HCT116 (cell line): ENCODE measurements around the gene ASAP2. TPM values are rescaled to one million over a fixed set of nuclear protein-coding genes. Genes with fewer than 3 reads are reported as not detected.
A peak's percentile ranks its signal among the peaks of the same experiment; 100 is the strongest.

Source experiments
- ATAC-seq: fragments of 200-7000 bp; cut with Tn5 transposase; 2 replicates; pipeline ENCODE4 v1.9.1; 2020; ENCODE audit warnings: mild to moderate bottlenecking, moderate library complexity
- BruUV-seq: library from RNA; stranded (reverse); fragments of 400-500 nt; replicated peaks from 2 replicates; lab custom pipeline; 2021; lab: Mats Ljungman, UMichigan
- CTCF ChIA-PET: fragments of 300-600 bp; sonication (Branson Sonifier 250); formaldehyde crosslinking; loops from one replicate; lab custom pipeline; 2021; ENCODE audit warnings: antibody characterized with exemption; lab: Charles Lee
- POLR2A ChIA-PET: fragments of 300-600, 350-600 bp; sonication (Branson Sonifier 250); formaldehyde crosslinking; loops from one replicate; lab custom pipeline; 2021; ENCODE audit warnings: antibody characterized with exemption; lab: Charles Lee
- RAD21 ChIA-PET, 2 experiments: fragments of 300-600 bp; sonication (Branson Sonifier 250); formaldehyde crosslinking; loops; one replicate each; lab custom pipeline; 2023; ENCODE audit warnings: low total read pairs in 2 of 2; ENCODE audit not compliant: uncharacterized antibody in 2 of 2, unreplicated experiment in 2 of 2, low non-redundant PET in 1 of 2; lab: Charles Lee
- DNase-seq: peaks from one replicate; pipeline ENCODE4 v3.0.0-alpha.2; 2010; ENCODE audit warnings: low read depth, low spot score
- H2AFZ ChIP-seq: fragments of 200-600 bp; shearing (Covaris generic), sonication (generic); 2 replicates; pipeline ENCODE4 v1.6.1; 2017; ENCODE audit warnings: low read depth, mixed run types, mixed read lengths, antibody characterized with exemption, low read length; ENCODE audit not compliant: poor library complexity, severe bottlenecking
- H3K27ac ChIP-seq: 2 replicates; pipeline ENCODE4 v1.5.1; 2012; ENCODE audit warnings: low read depth, low read length
- H3K27me3 ChIP-seq: fragments of 200-600 bp; sonication (generic); 2 replicates; pipeline ENCODE4 v1.6.1; 2016; ENCODE audit warnings: mixed run types, low read length, mixed read lengths; ENCODE audit not compliant: insufficient read depth
- H3K36me3 ChIP-seq, 2 experiments: fragments of 200-500 bp in 1 of 2; fragments of 200-600 bp in 1 of 2; sonication (Bioruptor generic) in 1 of 2; sonication (generic) in 1 of 2; 2 replicates each; pipeline versions ENCODE4 v1.5.1 to v1.6.1; 2014 to 2016; ENCODE audit warnings: low read length in 2 of 2, inconsistent platforms in 1 of 2, mixed read lengths in 1 of 2, mixed run types in 1 of 2; ENCODE audit not compliant: insufficient read depth in 2 of 2, control insufficient read depth in 1 of 2
- H3K4me1 ChIP-seq, 2 experiments: fragments of 200-600 bp in 1 of 2; sonication (generic) in 1 of 2; 2 replicates each; pipeline versions ENCODE4 v1.5.1 to v1.6.1; 2012 to 2017; ENCODE audit warnings: low read length in 2 of 2, inconsistent platforms in 1 of 2, mild to moderate bottlenecking in 1 of 2, mixed read lengths in 1 of 2, mixed run types in 1 of 2, moderate library complexity in 1 of 2; ENCODE audit not compliant: insufficient read depth in 2 of 2, control insufficient read depth in 1 of 2
- H3K4me2 ChIP-seq: fragments of 200-600 bp; sonication (generic); 2 replicates; pipeline ENCODE4 v1.6.1; 2017; ENCODE audit warnings: mixed run types, low read length, mixed read lengths
- H3K4me3 ChIP-seq, 2 experiments: fragments of 200-600 bp in 1 of 2; sonication (generic) in 1 of 2; replicated peaks in 1 of 2; 2 replicates each; pipeline ENCODE4 v1.5.1; 2011 to 2016; ENCODE audit warnings: low read length in 2 of 2, control low read depth in 1 of 2, low read depth in 1 of 2, mild to moderate bottlenecking in 1 of 2, mixed read lengths in 1 of 2, mixed run types in 1 of 2
- H3K79me2 ChIP-seq: fragments of 200-600 bp; sonication (generic); 2 replicates; pipeline ENCODE4 v1.6.1; 2017; ENCODE audit warnings: mild to moderate bottlenecking, mixed run types, low read length, moderate library complexity, mixed read lengths; ENCODE audit not compliant: insufficient read depth
- H3K9ac ChIP-seq: fragments of 200-600 bp; sonication (generic); 2 replicates; pipeline ENCODE4 v1.6.1; 2016; ENCODE audit warnings: low read length, mixed read lengths
- H3K9me2 ChIP-seq: fragments of 200-600 bp; sonication (generic), shearing (Covaris generic); 2 replicates; pipeline ENCODE4 v1.6.1; 2017; ENCODE audit warnings: mixed run types, mild to moderate bottlenecking, moderate library complexity; ENCODE audit not compliant: insufficient read depth
- H3K9me3 ChIP-seq, 2 experiments: fragments of 200-500 bp in 1 of 2; fragments of 200-600 bp in 1 of 2; sonication (Bioruptor generic) in 1 of 2; sonication (generic) in 1 of 2; 2 replicates each; pipeline ENCODE4 v1.6.1; 2014 to 2017; ENCODE audit warnings: low read length in 2 of 2, mixed read lengths in 2 of 2, inconsistent platforms in 1 of 2, low read depth in 1 of 2, mild to moderate bottlenecking in 1 of 2, mixed run types in 1 of 2, moderate library complexity in 1 of 2; ENCODE audit not compliant: control insufficient read depth in 1 of 2, insufficient read depth in 1 of 2
- H4K20me1 ChIP-seq: fragments of 200-600 bp; sonication (generic), shearing (Covaris generic); 2 replicates; pipeline ENCODE4 v1.6.1; 2017; ENCODE audit warnings: mixed run types, mild to moderate bottlenecking, moderate library complexity; ENCODE audit not compliant: insufficient read depth
- CBX3 ChIP-seq: IDR thresholded peaks from 2 replicates; pipeline ENCODE4 v1.6.1; 2012; ENCODE audit warnings: low read depth
- CEBPB ChIP-seq: IDR thresholded peaks from 2 replicates; pipeline ENCODE4 v1.6.1; 2012; ENCODE audit warnings: low read depth
- EGR1 ChIP-seq: IDR thresholded peaks from 2 replicates; pipeline ENCODE4 v1.6.1; 2012; ENCODE audit warnings: low read depth
- ZNF274 ChIP-seq: fragments of 200-500 bp; sonication (Bioruptor generic); IDR thresholded peaks from 2 replicates; pipeline ENCODE4 v1.6.1; 2014; ENCODE audit warnings: mild to moderate bottlenecking, low read depth, low read length, inconsistent platforms
- intact Hi-C: fragments of 100-400 bp; cut with micrococcal nuclease; formaldehyde crosslinking; loops from 2 replicates; pipeline ENCODE4 v1.10.0; 2022
- total RNA-seq: library from RNA; stranded (reverse); gene quantifications from one replicate; pipeline ENCODE4 v1.2.1, GENCODE V29; 2021; ENCODE audit not compliant: unreplicated experiment
- TF ChIP-seq, protein P1 (sequence below): IDR thresholded peaks from 2 replicates; pipeline ENCODE4 v1.6.1; 2011; ENCODE audit warnings: mild to moderate bottlenecking, low read length, moderate library complexity; ENCODE audit not compliant: insufficient replicate concordance; ENCODE audit errors: extremely low read depth
- TF ChIP-seq, protein P2 (sequence below): IDR thresholded peaks from 2 replicates; pipeline ENCODE4 v1.6.1; 2012; ENCODE audit warnings: low read depth

Gene ASAP2
- total RNA-seq, 1 experiment from 2014 or later, result 16.5 TPM

DNA sequence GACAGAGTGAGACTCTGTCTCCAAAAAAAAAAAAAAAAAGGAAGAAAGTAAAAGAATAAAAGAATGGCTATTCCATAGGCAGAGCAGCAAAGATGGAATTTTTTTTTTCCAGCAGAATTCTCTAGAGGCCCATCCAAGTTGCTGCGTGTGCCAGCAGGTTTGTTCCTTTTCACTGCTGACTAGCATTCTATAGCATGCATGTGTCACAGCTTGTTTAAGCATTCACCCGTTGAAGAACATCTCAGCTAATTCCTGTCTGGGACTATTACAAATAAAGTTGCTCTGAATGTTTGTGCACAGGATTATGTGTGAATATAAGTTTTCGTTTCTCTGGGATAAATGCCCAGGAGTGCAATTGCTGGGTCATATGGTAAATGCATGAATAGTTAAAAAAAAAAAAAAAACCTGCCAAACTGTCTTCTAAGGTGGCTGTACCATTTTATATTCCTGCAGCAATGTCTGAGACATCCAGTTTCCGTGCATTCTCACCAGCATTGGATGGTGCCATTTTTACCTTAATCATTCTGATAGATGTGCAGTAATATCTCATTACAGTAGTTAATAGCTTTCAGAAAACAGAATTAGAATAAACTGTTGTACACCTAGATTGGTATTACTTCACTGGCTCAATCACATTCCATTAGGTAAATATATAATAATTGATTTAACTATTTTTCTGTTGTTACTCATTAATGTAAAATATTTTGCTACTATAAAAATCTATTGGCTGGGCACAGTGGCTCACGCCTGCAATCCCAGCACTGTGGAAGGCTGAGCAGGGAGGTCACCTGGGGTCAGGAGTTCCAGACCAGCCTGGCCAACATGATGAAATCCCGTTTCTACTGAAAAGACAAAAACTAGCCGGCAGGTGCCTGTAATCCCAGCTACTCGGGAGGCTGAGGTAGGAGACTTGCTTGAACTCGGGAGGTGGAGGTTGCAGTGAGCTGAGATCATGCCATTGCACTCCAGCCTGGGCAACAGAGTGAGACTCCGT is 47.5 kb upstream of the ASAP2 start:
- H3K4me3 ChIP-seq, result no peak overlapping the region
- H3K9me2 ChIP-seq, result no peaks in the 10 kb centered on the region
- no peak overlapping the region for H3K27ac ChIP-seq
- H3K79me2 ChIP-seq, result no peaks in the 10 kb centered on the region
- ATAC-seq (no peak), DNase-seq (no peak)
- no peaks in the 10 kb centered on the region for H3K27me3 ChIP-seq
- H3K9me3 ChIP-seq, result no peaks in the 10 kb centered on the region
- intact Hi-C loops, result no loop called here
- H3K9ac ChIP-seq, result no peak overlapping the region
- H3K36me3 ChIP-seq, result no peaks in the 10 kb centered on the region
- CTCF ChIA-PET, result interaction anchor here (0.7 to 1.7 kb wide), 3 partner anchors 16 to 607 kb away, joined by 3 to 4 read pairs (median 3); no protein-coding TSS in a partner anchor
- POLR2A ChIA-PET, result interaction anchor here (1.1 kb wide), 1 partner anchor 35 kb away, joined by 3 read pairs; no protein-coding TSS in a partner anchor
- H3K4me2 ChIP-seq, result no peak overlapping the region
- BruUV-seq, result no TSS peak
- RAD21 ChIA-PET, result no interaction called here
- peaks cover 0 to 7% of the 10 kb centered on the region in 2 experiments; a peak in 2 of 4 replicates for H3K4me1 ChIP-seq
- H2AFZ ChIP-seq, result peak overlapping the region; percentile 15
- H4K20me1 ChIP-seq, result no peaks in the 10 kb centered on the region
- TF ChIP-seq, protein P1, sequence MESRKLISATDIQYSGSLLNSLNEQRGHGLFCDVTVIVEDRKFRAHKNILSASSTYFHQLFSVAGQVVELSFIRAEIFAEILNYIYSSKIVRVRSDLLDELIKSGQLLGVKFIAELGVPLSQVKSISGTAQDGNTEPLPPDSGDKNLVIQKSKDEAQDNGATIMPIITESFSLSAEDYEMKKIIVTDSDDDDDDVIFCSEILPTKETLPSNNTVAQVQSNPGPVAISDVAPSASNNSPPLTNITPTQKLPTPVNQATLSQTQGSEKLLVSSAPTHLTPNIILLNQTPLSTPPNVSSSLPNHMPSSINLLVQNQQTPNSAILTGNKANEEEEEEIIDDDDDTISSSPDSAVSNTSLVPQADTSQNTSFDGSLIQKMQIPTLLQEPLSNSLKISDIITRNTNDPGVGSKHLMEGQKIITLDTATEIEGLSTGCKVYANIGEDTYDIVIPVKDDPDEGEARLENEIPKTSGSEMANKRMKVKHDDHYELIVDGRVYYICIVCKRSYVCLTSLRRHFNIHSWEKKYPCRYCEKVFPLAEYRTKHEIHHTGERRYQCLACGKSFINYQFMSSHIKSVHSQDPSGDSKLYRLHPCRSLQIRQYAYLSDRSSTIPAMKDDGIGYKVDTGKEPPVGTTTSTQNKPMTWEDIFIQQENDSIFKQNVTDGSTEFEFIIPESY, result no peak
- TF ChIP-seq CEBPB (no peak), ZNF274 (no peak), CBX3 (no peak), EGR1 (no peak)
- TF ChIP-seq, protein P2, sequence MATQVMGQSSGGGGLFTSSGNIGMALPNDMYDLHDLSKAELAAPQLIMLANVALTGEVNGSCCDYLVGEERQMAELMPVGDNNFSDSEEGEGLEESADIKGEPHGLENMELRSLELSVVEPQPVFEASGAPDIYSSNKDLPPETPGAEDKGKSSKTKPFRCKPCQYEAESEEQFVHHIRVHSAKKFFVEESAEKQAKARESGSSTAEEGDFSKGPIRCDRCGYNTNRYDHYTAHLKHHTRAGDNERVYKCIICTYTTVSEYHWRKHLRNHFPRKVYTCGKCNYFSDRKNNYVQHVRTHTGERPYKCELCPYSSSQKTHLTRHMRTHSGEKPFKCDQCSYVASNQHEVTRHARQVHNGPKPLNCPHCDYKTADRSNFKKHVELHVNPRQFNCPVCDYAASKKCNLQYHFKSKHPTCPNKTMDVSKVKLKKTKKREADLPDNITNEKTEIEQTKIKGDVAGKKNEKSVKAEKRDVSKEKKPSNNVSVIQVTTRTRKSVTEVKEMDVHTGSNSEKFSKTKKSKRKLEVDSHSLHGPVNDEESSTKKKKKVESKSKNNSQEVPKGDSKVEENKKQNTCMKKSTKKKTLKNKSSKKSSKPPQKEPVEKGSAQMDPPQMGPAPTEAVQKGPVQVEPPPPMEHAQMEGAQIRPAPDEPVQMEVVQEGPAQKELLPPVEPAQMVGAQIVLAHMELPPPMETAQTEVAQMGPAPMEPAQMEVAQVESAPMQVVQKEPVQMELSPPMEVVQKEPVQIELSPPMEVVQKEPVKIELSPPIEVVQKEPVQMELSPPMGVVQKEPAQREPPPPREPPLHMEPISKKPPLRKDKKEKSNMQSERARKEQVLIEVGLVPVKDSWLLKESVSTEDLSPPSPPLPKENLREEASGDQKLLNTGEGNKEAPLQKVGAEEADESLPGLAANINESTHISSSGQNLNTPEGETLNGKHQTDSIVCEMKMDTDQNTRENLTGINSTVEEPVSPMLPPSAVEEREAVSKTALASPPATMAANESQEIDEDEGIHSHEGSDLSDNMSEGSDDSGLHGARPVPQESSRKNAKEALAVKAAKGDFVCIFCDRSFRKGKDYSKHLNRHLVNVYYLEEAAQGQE, result no peak
